Activated gamma-delta T cell treated with anti-CD3 and anti-CD28 coated beads, Interleukin-2, amount 50 U/mL, for 16 hours (primary cell): ENCODE data around the gene TRIP11.

Experiments
- DNase-seq: peaks from one replicate; pipeline ENCODE4 v3.0.0-alpha.2; 2020; ENCODE audit warnings: low read depth

The TRIP11 gene

GRCh38 chr14:91953170-91953985, 86.5 kb downstream of the TRIP11 start:
- DNase-seq, result no peak

DNA sequence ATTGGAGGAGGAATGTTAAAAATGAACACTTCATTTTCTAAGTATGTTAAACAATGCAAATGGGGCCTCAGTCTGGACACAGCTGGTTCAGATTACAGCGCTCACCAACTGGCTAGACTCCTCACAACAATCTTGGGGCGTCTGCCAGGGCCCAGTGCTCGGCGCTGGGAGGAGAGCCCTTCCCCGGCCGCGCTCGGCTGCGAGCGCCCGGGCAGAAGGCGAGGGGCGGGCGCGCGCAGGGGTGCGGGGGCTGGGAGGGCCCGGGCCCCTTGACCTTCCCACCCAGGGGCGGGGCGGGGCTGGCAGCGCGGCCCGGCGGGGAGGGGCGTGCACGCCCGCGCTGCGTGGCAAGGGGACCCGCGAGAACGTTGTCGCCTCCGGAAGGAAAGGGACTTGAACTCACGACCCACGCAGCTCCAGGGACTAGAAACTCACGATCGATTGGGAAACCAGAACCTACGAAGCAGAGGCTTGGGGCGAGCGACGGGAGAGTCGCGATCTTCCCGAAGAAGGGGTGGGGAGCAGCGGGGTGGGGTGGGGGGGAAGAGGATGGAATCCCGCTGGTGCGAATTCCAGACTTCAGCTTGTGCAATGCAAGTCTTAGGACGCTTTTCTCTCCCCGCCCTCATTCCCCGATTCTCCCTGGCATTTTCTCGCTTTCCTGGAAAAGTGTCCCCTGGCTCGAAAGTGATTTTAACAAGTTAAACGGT, 92.2 kb downstream of the TRIP11 start, which contains the start of gene FBLN5:
FBLN5 (minus strand) TSS at position 220 of the 710 bp plus-strand sequence. CDS start 465 bp downstream, outside the sequence.
- DNase-seq, result peak; percentile 11

DNA sequence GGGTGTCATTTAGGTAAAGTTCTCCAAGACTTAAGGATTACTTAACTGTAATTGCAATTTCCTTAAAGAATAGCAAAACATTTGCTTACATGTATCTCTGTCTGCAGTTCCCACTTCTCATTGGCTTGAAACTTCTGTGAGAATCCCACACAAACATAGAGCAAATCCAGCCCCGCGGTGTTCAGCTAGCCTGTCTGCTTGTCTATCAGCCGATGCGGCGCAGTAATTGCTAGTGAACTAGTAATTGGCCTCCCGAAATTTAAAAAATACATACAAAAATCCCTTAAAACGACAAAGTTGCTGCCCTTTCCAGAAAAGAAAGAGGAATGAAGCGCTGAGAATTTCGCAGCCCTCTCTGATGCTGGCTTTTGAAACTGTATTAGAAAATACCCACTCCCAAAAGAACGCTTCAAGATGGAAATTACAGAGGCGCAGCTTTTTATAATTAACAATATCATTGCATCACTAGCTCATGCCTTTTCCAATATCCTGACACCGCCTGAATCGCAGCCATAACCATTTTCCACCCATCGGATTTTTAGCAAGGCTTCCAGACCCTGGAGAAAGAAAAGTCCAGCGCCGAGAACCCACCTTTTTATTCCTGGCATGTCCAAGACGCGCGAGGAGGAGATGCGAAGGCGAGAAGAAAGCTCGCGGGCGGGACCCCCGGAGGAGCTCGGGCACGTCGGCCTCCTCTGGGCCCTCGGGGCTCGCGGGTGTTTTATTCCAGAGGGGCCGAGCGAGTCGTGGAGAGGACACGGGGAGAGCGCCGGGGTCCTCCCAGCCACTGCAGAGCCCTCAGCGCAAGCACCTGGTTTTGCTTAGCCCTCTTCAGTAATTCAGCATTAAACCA, 93.0 kb downstream of the TRIP11 start:
- DNase-seq, result no peak

GRCh38 chr14:91945751-91946621, 93.9 kb downstream of the TRIP11 start:
- DNase-seq, result no peak

DNA sequence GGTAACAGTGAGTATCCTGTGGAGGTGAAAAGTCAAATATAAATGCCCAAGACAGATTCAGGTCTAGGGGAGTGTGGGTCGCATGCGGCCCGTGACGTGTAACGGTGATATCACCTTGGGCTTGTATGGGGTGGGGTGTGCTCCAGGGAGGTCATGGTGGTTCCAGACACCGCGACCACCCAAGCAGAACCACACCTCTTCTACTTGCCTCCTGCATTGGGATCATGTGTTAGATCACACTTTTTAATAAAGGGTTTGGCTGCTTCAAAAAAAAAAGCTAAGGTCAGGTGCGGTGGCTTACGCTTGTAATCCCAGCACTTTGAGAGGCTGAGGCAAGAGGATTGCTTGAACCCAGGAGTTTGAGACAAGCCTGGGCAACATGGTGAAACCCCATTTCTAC, 96.9 kb downstream of the TRIP11 start:
- DNase-seq, result no peak

GRCh38 chr14:91942128-91942527, 97.7 kb downstream of the TRIP11 start:
- no peak for DNase-seq

DNA sequence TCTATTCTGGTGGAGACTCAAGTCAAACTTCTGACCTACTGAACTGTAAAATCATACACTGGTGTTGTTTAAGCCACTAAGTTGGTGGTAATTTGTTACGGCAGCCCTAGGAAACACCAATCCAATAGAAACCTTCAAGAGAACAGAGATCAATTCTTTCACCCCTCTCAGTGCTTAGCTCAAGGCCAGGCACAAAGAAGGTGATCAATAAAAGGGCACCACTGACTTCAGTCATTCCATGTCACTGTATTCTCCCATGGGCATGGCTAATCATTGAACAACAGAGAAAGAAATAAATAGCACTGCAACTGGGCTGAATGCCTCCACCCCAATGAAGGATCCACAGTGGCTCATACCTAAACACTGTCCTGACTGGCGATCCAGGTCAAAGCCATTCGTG, 99.7 kb downstream of the TRIP11 start:
- no peak for DNase-seq

DNA sequence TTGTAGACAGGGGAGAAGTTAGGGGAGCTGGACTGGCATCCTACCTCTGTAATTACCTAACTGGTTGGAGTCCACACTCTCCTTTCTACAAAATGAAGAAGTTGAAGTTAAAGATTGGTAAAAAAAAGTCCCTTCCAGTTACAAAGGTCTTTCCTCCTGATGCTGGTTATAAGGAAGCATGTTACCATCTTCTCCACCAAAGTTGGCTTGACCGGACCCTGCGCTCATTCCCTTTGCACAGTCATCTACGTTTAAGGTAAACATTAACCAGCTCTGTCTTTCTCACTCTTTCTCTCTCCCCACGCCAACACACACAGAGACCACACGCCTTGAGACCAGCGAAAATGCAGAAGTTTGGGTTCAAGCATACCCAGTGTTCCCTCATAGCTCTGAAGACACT, 104.3 kb downstream of the TRIP11 start:
- DNase-seq, result no peak

- DNase-seq, result no peak
These were observed 105.1 kb downstream of the TRIP11 start for GRCh38 chr14:91934554-91935285.

DNA sequence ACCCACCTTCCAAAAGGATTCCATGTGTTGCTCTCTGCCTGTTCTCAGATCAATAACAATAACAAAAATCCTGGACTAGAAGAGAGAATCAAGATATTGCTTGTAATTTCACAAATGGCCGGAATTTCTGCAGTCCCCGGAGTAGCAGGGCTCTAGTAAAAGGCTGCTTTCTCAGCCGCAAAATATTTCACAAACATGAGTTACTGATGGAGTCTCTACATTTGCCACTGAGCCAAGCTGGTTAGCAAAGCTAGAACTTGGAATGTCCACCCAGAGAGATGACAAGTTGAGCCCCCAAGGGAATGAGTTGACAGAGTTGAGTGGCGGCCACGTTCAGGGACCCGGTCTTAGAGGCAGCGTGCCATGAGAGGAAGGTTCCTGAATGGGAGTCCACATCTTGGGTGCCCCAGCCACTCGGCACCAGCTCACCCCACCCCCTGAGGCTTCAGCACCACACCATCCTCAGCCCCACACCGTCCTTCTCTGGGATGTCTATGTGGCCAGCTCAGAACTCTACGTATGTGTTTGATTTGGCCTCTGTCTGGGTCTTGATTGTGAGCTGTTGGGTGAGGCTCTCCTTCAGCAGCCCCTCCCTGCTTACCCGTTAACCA, 108.3 kb downstream of the TRIP11 start:
- no peak for DNase-seq

- DNase-seq, result no peak
These were observed 110.2 kb downstream of the TRIP11 start for GRCh38 chr14:91929700-91930099.

- DNase-seq, result no peak
These were observed 112.1 kb downstream of the TRIP11 start for GRCh38 chr14:91927800-91928199.

GRCh38 chr14:91927191-91927590, 112.7 kb downstream of the TRIP11 start:
- DNase-seq, result no peak

DNA sequence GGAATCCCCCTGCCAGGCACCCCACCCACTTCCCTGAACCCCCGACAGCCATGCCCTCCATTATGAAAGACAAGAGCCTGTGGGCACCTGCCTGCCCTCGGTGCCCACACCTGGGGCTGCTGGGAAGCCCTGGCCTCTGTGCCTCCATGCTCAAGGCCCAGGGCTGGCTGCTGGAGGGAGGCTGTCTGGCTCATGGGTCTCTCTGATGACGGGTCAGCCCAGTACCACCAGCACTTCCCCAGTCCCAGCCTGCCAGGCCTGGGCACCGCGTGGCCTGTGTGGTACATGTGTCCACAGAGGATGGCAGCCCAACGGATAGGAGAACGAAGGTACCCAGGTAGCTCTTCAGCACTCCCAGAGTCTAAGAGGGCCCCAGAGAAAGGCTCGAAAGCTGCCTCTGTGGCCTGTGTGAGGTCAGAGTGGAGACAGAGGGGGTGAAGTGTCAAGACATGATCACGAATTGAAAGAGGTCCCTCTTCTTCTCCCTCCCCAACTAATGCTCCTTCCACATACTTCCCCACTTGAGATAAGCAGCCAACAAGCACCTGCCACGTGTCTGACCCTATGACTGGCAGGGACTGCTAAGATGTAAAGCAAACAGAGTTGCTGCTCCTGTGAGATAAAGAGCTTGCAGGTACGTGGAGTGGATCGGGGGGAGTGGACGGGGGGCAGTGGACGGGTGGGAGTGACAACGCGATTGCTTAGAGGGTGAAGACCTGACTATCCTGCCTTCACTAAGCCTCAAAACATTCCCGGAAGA, 113.5 kb downstream of the TRIP11 start:
- no peak for DNase-seq

DNA sequence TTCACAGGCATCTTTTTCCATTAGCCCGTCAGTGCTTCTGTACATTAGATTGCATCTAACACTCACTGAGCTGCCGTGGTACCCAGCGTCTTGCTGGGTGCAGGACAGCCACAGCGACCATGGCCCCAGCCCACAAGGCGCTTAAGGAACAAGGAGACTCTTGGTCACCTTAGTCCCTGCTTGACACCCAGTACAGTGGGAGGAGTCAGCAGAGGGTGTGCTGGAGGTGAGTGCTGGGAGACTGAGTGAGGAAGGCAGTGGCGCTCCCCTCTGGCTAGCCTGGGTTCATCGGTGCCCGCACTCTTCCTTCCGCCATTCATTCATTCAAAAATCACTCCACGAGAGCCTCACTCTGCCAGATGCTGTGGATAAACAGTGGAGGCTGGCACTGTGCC, 114.1 kb downstream of the TRIP11 start:
- DNase-seq, result no peak

DNA sequence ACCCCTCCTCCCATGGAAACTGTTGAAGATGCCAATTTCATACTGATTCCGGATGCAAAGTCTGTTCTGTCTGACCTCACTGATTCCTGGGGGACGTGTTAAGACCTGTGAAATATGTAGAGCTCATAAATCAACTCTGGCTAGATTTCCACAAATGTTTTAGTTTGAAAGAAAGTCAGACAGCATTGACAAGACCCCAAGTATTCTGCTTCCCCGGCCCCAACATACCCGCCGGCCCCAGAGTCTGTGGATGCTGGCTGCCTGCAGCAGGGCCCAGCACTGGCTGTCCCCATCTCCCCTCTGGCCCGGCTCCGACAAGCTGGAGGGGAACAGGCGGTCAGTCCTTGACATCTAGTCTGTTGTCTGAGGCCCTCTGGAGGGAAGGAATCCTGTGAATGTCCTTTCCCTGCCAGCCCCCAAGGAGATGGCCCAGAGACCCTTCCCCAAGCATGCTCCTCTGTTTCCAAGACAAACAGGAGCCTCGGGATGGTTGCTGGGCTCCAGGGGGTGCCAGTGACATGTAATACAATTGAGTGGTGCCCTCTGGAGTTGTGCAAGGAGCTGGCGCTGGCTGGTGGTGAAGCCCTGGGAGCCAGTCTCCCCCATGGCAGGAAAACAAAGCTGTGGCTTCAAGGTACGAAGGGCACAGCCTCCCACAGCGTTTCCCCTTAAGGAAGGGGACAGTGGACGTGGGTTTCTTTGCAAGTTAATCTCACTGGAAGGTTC, 114.7 kb downstream of the TRIP11 start:
- DNase-seq, result no peak

GRCh38 chr14:91920526-91920925, 119.3 kb downstream of the TRIP11 start:
- DNase-seq, result no peak

DNA sequence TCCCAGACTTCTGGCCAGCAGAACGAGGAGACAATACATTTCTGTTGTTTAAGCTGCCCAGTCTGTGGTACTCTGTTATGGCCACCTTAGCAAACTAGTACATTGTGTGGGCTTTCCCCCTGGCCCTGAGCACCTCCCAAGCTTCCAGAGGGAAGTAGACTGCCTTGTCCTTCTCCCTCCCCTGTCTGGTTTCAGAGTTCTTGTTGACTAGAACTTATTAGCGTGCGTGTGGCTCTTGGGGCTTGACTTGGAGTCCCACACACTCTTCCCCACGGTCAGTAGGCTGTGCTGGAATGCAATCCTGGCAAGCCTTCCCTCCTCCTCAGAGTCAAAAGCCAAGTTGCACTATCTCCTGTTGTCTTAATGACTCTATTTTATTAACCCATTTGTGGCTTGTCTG, 120.0 kb downstream of the TRIP11 start:
- no peak for DNase-seq
